ENCODE measurements around the gene EPAS1.
A peak's percentile ranks its signal among the peaks of the same experiment; 100 is the strongest.

The EPAS1 gene

DNA sequence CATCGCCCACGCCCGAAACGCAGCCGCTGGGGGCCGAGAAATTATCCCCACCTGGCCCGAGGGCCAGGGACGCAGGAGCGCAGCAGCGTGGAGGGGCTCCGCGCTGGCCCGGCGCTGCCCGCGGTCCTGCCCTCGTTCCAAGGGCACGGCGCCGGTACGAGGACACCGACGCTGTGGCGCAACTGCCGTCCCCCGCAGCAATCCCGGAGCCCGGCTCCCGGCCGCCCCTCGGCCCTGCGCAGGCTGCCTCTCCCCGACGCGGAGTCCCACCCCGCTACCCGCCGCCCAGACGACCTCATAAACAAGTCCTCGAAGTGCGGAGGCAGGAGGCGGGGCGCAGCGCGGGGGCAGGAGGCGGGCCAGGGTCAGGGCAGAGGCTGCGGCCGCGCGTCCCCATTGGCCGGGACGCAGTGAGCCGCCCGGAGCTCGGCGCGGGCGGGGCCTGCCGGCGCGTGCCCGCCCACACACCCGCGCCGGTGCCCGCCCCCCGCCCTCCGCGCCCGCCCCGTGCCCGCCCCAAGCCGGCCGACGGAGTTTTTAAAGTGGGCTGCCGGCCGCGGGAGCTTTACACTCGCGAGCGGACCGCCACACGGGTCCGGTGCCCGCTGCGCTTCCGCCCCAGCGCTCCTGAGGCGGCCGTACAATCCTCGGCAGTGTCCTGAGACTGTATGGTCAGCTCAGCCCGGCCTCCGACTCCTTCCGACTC, at the start of gene EPAS1:
Gene EPAS1 (plus strand): TSS at position 568 of the 706 bp plus-strand sequence. CDS start 505 bp downstream, outside the sequence.
- Histone ChIP-seq H3K36me3 (ENCODE audit: control insufficient read depth, insufficient read depth, low read length) (no peaks in the 10 kb centered on the region), H3K4me1 (ENCODE audit: control insufficient read depth, insufficient read depth, low read length) (peaks cover 24% of the 10 kb centered on the region), H3K9ac (ENCODE audit: low read length) (peak within 1 kb of the TSS; percentile 92), H3K27me3 (ENCODE audit: control insufficient read depth, insufficient read depth, low read length) (no peaks in the 10 kb centered on the region), H3K4me3 (ENCODE audit: low read length) (peak within 1 kb of the TSS; percentile 93), H3K9me3 (ENCODE audit: control insufficient read depth, low read length) (no peaks in the 10 kb centered on the region)

DNA sequence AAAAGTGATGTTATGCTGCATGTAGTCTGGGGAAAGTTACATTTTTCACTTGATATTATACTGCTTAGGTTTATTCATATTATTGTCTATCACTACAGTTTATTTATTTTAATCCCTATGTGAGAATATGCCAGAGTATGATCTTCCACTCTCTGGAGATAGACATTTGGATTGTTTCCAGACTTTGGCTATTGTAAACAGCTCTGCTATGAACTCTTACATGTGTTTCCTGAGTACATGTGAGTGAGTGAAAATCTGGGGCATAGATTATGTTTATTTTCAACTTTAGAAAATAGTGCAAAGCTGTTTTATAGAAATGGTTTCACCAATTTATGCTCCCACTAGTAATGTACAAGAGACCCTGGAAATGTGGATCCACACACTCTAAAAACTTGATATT, 49.0 kb upstream of the EPAS1 start:
- no peak overlapping the region for H3K9ac ChIP-seq (ENCODE audit: low read length)
- H3K36me3 ChIP-seq (ENCODE audit: control insufficient read depth, insufficient read depth, low read length), result no peaks in the 10 kb centered on the region
- H3K27me3 ChIP-seq (ENCODE audit: control insufficient read depth, insufficient read depth, low read length), result no peaks in the 10 kb centered on the region
- H3K4me3 ChIP-seq (ENCODE audit: low read length), result no peak overlapping the region
- H3K9me3 ChIP-seq (ENCODE audit: control insufficient read depth, low read length), result no peaks in the 10 kb centered on the region
- no peaks in the 10 kb centered on the region for H3K4me1 ChIP-seq (ENCODE audit: control insufficient read depth, insufficient read depth, low read length)

DNA sequence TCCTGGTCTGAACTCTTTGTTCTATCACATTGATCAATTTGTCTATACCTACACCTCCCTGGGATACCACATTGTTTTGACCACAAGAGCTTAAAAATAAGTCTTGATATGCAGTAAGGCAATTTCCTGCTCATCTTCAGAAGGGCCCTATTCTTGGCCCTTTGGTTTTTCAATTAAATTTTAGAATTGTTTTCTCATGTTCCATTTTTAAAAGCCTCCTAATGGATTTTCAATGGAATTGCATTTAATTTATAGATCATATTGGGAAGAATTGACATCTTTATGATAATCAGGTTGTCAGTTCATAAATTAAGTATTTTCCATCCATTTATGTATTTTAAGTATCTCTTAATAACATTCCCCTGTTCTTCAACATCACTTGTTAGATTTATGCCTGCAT, 47.6 kb upstream of the EPAS1 start:
- no peaks in the 10 kb centered on the region for H3K36me3 ChIP-seq (ENCODE audit: control insufficient read depth, insufficient read depth, low read length)
- no peaks in the 10 kb centered on the region for H3K27me3 ChIP-seq (ENCODE audit: control insufficient read depth, insufficient read depth, low read length)
- H3K9ac ChIP-seq (ENCODE audit: low read length), result no peak overlapping the region
- H3K9me3 ChIP-seq (ENCODE audit: control insufficient read depth, low read length), result no peaks in the 10 kb centered on the region
- no peaks in the 10 kb centered on the region for H3K4me1 ChIP-seq (ENCODE audit: control insufficient read depth, insufficient read depth, low read length)
- H3K4me3 ChIP-seq (ENCODE audit: low read length), result no peak overlapping the region

DNA sequence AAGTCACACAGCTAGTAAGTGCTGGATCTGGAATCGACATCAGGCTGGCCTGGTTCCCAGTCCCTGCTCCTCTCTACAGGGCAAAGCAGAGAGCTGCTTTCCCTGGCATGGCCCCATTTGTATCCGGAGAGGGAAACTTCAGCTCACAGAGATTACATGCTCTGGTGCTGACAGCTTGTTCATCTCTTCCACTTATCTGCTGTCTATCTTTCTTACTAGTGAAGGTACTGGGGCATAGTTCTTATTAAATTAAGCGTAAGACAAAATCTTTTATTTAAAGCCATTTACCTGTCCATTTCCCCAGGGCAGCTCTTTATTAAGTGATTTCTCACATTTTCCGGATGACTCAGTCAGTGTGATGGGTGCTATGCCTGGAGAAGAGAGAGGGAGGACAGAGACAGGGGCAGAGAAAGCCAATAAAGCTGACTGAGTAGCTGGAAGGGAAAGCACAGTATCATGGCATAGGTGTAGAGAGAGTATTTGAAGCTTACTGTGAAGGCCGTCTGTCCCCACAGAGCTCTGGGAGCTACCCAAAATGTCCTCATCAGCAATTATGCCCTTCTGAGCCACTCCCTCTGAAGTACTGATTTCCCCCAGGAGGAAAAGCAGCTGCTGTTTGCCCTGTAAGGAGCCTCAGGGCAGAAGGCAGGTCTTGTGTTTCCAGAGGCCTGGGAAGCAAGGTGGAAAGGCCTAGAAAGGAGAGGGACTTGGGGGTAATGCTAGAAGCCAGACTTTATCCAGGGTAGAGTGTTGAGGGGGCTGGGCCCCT, 44.1 kb upstream of the EPAS1 start:
- Histone ChIP-seq H3K4me1 (ENCODE audit: control insufficient read depth, insufficient read depth, low read length) (no peaks in the 10 kb centered on the region), H3K36me3 (ENCODE audit: control insufficient read depth, insufficient read depth, low read length) (no peaks in the 10 kb centered on the region), H3K9me3 (ENCODE audit: control insufficient read depth, low read length) (no peaks in the 10 kb centered on the region), H3K27me3 (ENCODE audit: control insufficient read depth, insufficient read depth, low read length) (no peaks in the 10 kb centered on the region), H3K4me3 (ENCODE audit: low read length) (no peak overlapping the region), H3K9ac (ENCODE audit: low read length) (no peak overlapping the region)

DNA sequence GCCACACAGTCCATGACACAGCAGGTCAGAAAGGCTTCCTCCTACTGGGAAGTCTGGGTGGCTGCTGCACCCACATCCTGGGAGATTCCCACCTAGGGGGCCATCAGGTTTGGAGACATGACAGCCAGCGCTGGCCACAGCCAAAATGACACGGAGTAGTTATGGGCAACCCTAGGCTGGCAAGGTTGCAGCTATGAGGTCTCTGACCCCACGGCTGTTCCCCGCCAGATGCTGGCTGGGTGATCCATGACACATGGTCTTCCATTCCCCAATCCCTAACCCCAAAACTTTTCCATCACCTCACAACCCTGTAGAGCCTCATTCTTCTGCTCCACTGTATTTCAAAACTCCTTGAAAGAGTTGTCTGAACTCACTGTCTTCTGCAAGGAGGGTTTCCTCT, 42.7 kb upstream of the EPAS1 start:
- peaks cover 4% of the 10 kb centered on the region for H3K4me1 ChIP-seq (ENCODE audit: control insufficient read depth, insufficient read depth, low read length)
- H3K9ac ChIP-seq (ENCODE audit: low read length), result no peak overlapping the region
- H3K27me3 ChIP-seq (ENCODE audit: control insufficient read depth, insufficient read depth, low read length), result no peaks in the 10 kb centered on the region
- no peaks in the 10 kb centered on the region for H3K36me3 ChIP-seq (ENCODE audit: control insufficient read depth, insufficient read depth, low read length)
- no peak overlapping the region for H3K4me3 ChIP-seq (ENCODE audit: low read length)
- H3K9me3 ChIP-seq (ENCODE audit: control insufficient read depth, low read length), result no peaks in the 10 kb centered on the region

DNA sequence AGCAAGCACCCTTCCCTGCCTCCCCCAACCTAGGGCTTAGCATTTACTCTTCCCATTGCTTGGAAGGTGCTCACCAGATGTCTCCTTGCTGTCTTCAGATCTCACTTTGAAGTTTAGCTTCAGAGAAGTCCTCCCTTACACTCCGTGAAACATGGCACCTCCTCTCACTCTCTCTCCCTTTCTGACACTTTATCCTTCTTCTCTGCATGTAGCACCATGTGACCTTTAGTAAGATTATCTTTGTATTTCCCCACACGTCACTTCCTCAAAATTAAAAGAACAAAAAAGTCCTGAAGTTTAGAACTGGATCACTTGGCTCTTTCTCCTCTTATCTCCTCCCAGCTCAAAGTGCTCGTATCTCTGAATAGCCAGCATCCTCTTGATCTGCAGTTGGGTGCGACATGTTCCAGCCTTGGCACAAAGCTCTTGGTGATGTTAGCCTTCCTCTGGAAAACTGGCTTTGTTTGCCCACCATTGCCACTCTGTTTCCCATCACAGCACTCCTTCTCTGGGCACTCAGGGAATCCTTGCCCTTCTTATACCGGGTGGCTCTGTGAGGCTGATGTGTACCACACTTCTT, 40.6 kb upstream of the EPAS1 start:
- Histone ChIP-seq H3K4me1 (ENCODE audit: control insufficient read depth, insufficient read depth, low read length) (peaks cover 5% of the 10 kb centered on the region), H3K27me3 (ENCODE audit: control insufficient read depth, insufficient read depth, low read length) (no peaks in the 10 kb centered on the region), H3K4me3 (ENCODE audit: low read length) (no peak overlapping the region), H3K36me3 (ENCODE audit: control insufficient read depth, insufficient read depth, low read length) (no peaks in the 10 kb centered on the region), H3K9me3 (ENCODE audit: control insufficient read depth, low read length) (no peaks in the 10 kb centered on the region), H3K9ac (ENCODE audit: low read length) (no peak overlapping the region)

DNA sequence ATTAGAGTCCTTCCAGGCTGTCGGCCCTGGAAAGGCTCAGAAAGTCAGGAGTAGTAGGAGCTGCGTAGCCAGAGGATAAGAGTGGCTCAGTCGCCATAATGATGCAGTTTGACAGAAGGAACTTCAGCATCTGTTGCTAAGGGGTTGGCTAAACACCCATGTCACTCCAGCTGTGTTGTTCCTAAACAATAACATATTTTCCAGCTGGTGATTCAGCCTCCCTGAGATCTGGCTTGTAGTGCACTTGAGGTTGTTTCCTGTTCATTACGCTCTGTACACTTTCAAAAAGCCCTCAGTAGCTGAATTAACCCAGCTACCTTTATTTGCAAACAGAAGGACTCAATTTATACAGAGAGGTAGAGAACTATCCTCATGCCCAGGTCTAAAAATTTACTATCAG, 39.7 kb upstream of the EPAS1 start:
- H3K9ac ChIP-seq (ENCODE audit: low read length), result no peak overlapping the region
- no peaks in the 10 kb centered on the region for H3K9me3 ChIP-seq (ENCODE audit: control insufficient read depth, low read length)
- H3K4me3 ChIP-seq (ENCODE audit: low read length), result no peak overlapping the region
- H3K4me1 ChIP-seq (ENCODE audit: control insufficient read depth, insufficient read depth, low read length), result peaks cover 5% of the 10 kb centered on the region
- H3K36me3 ChIP-seq (ENCODE audit: control insufficient read depth, insufficient read depth, low read length), result no peaks in the 10 kb centered on the region
- no peaks in the 10 kb centered on the region for H3K27me3 ChIP-seq (ENCODE audit: control insufficient read depth, insufficient read depth, low read length)

DNA sequence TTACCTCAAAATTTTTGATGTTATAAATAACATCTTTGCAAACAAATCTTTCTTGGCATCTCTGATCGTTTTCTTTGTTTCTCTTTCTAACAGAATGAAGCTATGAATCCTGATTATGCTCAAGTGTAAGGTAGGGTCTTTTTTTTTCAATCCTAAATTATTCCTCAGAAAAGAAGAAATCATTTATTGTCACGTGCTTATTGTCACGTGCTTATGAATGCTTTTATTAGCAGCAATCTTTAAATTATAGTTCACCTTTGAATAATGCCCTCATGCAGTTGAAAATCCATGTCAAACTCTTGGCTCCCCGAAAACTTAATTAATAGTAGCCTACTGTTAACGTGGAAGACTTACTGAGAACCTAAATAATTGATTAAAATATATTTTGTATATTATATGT, 39.2 kb upstream of the EPAS1 start:
- H3K4me1 ChIP-seq (ENCODE audit: control insufficient read depth, insufficient read depth, low read length), result peaks cover 5% of the 10 kb centered on the region
- no peaks in the 10 kb centered on the region for H3K36me3 ChIP-seq (ENCODE audit: control insufficient read depth, insufficient read depth, low read length)
- no peaks in the 10 kb centered on the region for H3K27me3 ChIP-seq (ENCODE audit: control insufficient read depth, insufficient read depth, low read length)
- H3K4me3 ChIP-seq (ENCODE audit: low read length), result no peak overlapping the region
- H3K9ac ChIP-seq (ENCODE audit: low read length), result no peak overlapping the region
- no peaks in the 10 kb centered on the region for H3K9me3 ChIP-seq (ENCODE audit: control insufficient read depth, low read length)

DNA sequence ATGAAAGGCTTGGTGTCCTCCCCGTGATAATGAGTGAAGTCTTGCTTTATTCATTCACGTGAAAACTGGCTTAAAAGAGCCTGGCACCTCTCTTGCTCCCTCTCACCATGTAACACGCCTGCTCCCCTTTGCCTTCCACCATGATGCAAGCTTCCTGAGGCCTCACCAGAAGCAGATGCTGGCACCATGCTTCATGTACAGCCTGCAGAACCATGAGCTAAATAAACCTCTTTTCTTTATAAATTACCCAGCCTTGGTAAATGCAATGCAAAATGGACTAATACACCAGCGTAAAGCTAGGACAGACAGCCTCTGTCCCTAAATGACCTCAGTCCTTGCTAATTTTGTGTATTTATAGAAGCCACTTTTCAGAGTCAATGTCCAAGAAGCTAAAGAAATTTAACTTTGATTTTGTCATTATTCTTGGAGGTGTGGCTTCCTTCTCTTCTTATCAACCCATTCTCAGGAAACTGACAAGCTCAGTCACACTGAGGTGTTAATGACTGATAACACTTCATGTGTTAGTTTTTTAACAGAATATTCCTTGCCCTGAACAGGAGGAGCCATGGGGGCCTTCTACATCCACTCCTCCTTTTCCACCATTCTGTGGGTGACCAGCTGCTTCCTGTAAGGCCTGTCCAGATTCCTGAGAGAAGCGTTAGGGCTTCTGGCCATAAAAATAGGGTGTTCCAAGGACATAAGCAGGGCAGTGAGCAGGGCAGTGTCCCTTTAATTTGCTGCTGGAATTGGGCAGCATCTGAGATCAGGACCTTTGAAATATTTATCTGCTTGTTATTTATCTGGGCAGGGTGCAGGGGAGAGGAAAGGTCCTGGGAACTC, 38.0 kb upstream of the EPAS1 start:
- Histone ChIP-seq H3K4me3 (ENCODE audit: low read length) (no peak overlapping the region), H3K4me1 (ENCODE audit: control insufficient read depth, insufficient read depth, low read length) (peaks cover 5% of the 10 kb centered on the region), H3K9me3 (ENCODE audit: control insufficient read depth, low read length) (no peaks in the 10 kb centered on the region), H3K27me3 (ENCODE audit: control insufficient read depth, insufficient read depth, low read length) (no peaks in the 10 kb centered on the region), H3K9ac (ENCODE audit: low read length) (no peak overlapping the region), H3K36me3 (ENCODE audit: control insufficient read depth, insufficient read depth, low read length) (no peaks in the 10 kb centered on the region)

DNA sequence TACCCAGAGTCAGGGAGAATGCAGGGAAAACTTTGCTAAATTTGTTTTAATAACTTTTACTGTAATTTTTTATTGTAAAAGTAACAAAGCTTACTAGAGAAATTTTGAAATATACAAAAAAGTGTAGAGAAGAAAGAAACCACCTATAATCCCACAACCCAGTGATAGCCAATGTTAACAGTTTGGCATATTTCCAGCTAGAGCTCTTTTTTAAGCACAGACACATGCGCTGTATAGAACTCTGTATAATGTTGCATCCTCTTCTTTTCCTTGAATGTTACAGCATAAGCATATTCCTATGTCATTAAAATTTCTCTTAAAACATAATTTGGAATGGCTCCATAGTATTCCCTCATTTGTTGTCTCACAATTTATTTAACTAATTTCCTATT, 37.4 kb upstream of the EPAS1 start:
- Histone ChIP-seq H3K27me3 (ENCODE audit: control insufficient read depth, insufficient read depth, low read length) (no peaks in the 10 kb centered on the region), H3K36me3 (ENCODE audit: control insufficient read depth, insufficient read depth, low read length) (no peaks in the 10 kb centered on the region), H3K9me3 (ENCODE audit: control insufficient read depth, low read length) (no peaks in the 10 kb centered on the region), H3K4me3 (ENCODE audit: low read length) (no peak overlapping the region), H3K4me1 (ENCODE audit: control insufficient read depth, insufficient read depth, low read length) (peaks cover 5% of the 10 kb centered on the region), H3K9ac (ENCODE audit: low read length) (no peak overlapping the region)

DNA sequence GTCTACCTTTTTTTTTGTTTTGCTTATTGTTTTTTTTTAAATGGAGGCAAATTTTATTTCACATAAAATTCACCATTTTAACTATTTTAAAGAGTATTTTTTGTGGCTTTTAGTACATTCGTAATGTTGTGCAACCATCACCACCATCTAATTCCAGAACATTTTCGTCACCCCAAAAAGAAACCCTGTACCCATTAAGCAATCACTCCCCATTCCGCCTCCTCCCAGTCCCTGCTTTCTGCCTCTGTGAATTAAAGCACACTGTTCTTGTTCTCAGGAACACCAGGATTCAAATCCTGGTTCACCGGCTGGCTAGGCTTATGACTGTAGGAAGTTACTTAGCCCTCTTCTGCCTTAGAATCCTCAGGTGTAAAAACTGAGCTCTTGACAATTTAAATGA, 36.9 kb upstream of the EPAS1 start:
- no peaks in the 10 kb centered on the region for H3K36me3 ChIP-seq (ENCODE audit: control insufficient read depth, insufficient read depth, low read length)
- no peak overlapping the region for H3K9ac ChIP-seq (ENCODE audit: low read length)
- H3K9me3 ChIP-seq (ENCODE audit: control insufficient read depth, low read length), result no peaks in the 10 kb centered on the region
- H3K4me3 ChIP-seq (ENCODE audit: low read length), result no peak overlapping the region
- H3K27me3 ChIP-seq (ENCODE audit: control insufficient read depth, insufficient read depth, low read length), result no peaks in the 10 kb centered on the region
- peaks cover 5% of the 10 kb centered on the region for H3K4me1 ChIP-seq (ENCODE audit: control insufficient read depth, insufficient read depth, low read length)

Data from mucosa of stomach (tissue), 1 donor.